Activated naive CD8-positive, alpha-beta T cell treated with anti-CD3 and anti-CD28 coated beads, Interleukin-2, amount 50 U/mL, for 24 hours (primary cell): ENCODE measurements around the gene FXYD7.

Source experiments
- ATAC-seq: fragments of 150-1000 bp; cut with Tn5 transposase; one replicate; pipeline ENCODE4 v1.10.0; 2021
- DNase-seq: peaks from one replicate; pipeline ENCODE4 v3.0.0; 2021
- H3K27ac Mint-ChIP-seq: one replicate; pipeline ENCODE4 v1.8.0; 2021; ENCODE audit warnings: mild to moderate bottlenecking, mixed read lengths
- H3K27me3 Mint-ChIP-seq: one replicate; pipeline ENCODE4 v1.8.0; 2021; ENCODE audit warnings: mixed read lengths
- H3K36me3 Mint-ChIP-seq: one replicate; pipeline ENCODE4 v1.8.0; 2021; ENCODE audit warnings: low read depth, mixed read lengths
- H3K4me1 Mint-ChIP-seq: one replicate; pipeline ENCODE4 v1.8.0; 2021; ENCODE audit warnings: mixed read lengths
- H3K4me3 Mint-ChIP-seq: one replicate; pipeline ENCODE4 v1.8.0; 2021; ENCODE audit warnings: mild to moderate bottlenecking, moderate library complexity, mixed read lengths
- H3K9me3 Mint-ChIP-seq: one replicate; pipeline ENCODE4 v1.8.0; 2021; ENCODE audit warnings: mixed read lengths

The FXYD7 gene

DNA sequence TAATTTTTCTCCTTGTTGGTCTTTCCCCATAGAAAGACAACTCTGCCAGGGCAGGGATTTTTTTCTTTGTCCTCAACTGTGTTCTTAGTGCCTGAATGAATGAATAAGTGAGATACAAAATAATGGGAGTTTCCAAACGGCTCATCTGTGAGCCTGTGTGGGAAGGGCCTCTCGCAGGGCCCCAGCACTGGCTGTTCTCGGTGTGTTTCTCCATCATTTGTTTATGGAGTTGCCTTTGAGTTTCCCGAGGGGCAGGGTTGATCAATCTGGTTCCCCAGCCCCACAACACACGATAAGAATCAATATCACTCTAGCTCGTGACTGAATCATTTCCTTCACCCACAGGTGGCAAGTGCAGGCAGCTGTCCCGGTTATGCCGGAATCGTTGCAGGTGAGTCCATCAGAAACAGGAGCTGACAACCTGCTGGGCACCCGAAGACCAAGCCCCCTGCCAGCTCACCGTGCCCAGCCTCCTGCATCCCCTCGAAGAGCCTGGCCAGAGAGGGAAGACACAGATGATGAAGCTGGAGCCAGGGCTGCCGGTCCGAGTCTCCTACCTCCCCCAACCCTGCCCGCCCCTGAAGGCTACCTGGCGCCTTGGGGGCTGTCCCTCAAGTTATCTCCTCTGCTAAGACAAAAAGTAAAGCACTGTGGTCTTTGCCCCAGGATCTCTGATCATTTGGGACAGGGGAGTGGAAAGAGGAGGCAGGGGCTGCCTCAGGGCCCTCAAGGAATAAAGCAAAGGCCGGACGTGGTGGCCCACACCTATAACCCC is 26.4 kb downstream of the FXYD7 start:
- Mint-ChIP-seq H3K9me3 (peaks cover 14% of the 10 kb centered on the region), H3K27ac (peak overlapping the region; percentile 85), H3K4me1 (peaks cover 41% of the 10 kb centered on the region), H3K36me3 (peaks cover 60% of the 10 kb centered on the region), H3K4me3 (no peak overlapping the region), H3K27me3 (no peaks in the 10 kb centered on the region)
- ATAC-seq (peak; percentile 59), DNase-seq (no peak)

DNA sequence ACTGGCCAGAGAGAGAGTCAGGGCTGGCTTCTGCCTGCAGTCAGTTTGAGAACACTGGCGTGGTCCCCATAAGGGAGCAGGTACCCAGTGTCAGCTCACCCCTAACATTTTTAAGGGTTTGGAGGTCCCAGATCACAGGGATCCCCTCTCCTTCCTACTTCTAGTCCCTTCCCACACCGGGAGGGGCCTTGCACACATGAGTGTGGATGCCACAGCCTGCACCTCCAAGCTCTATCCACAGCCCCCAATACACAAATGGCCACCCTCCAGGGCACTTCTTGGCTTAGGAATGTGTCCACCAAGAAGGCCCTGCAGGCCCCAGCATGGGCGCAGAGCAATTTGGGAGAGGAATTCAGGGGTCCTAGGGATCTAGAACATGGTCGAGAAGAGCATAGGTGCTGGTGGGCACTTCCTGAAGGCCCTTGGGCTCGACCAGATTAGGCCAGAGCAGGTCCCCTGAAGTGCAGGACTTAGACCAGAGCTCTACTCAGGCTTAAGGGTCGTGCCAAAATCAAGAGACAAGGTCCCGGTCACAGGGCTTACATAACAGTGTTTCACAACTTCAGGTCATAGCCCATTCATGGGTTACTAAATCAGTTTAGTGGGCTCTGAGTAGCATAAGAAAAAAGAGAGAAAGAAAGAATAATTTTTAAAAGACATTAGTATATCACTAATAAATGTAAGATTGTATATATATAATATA is 27.5 kb downstream of the FXYD7 start:
- no peak for DNase-seq
- no peak overlapping the region for H3K4me3 Mint-ChIP-seq
- ATAC-seq = no peak
- peaks cover 47% of the 10 kb centered on the region for H3K4me1 Mint-ChIP-seq
- H3K9me3 Mint-ChIP-seq = peaks cover 11% of the 10 kb centered on the region
- H3K36me3 Mint-ChIP-seq = peaks cover 55% of the 10 kb centered on the region
- H3K27me3 Mint-ChIP-seq = no peaks in the 10 kb centered on the region
- no peak overlapping the region for H3K27ac Mint-ChIP-seq

DNA sequence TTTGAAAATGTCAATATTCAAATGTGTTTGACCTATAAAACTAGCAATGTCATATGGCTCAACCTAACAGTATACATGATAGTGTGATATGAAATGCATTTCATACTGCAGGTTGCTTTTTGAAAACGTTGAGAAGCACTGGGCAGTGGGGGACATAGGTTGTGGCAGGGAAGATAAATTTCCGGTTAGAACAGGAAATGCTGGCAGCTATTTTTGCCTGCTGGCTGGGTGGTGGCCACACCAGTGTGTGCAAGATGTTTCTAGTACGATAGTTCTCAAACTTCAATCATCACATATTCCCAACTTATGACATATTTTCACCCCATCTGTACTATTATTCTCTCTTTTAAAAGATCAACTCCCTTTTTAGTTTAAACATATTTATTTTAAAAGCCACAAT is 28.7 kb downstream of the FXYD7 start:
- no peak for DNase-seq
- H3K4me3 Mint-ChIP-seq = no peak overlapping the region
- H3K9me3 Mint-ChIP-seq = peaks cover under 1% of the 10 kb centered on the region
- peaks cover 44% of the 10 kb centered on the region for H3K4me1 Mint-ChIP-seq
- H3K27ac Mint-ChIP-seq = peak overlapping the region; percentile 54
- H3K27me3 Mint-ChIP-seq = no peaks in the 10 kb centered on the region
- peaks cover 45% of the 10 kb centered on the region for H3K36me3 Mint-ChIP-seq
- no peak for ATAC-seq

GRCh38 chr19:35174226-35174625 is 31.2 kb downstream of the FXYD7 start:
- H3K27me3 Mint-ChIP-seq = no peaks in the 10 kb centered on the region
- peaks cover 25% of the 10 kb centered on the region for H3K36me3 Mint-ChIP-seq
- no peak overlapping the region for H3K27ac Mint-ChIP-seq

DNA sequence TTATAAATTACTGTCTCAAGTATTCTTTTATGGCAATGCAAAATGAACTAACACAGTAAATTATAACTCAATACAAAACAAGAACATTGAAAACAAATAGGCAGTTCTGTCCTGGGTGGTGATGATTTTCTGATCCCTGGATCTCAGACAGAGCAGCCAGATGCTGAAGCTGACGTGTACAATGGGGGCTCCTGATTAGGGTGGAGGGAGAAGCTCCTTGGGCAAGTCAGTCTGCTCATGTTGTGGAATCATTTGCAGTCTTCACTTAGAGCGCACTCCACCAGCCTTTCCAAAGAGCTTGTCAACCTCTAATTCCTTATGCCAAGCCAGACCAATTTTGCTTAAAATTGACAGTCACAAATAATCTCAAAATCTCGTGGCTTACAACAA is 33.1 kb downstream of the FXYD7 start:
- ATAC-seq (no peak), DNase-seq (no peak)
- H3K27me3 Mint-ChIP-seq = no peaks in the 10 kb centered on the region
- H3K36me3 Mint-ChIP-seq = peaks cover 13% of the 10 kb centered on the region
- no peak overlapping the region for H3K4me3 Mint-ChIP-seq
- peaks cover 45% of the 10 kb centered on the region for H3K4me1 Mint-ChIP-seq
- H3K27ac Mint-ChIP-seq = no peak overlapping the region
- peaks cover 12% of the 10 kb centered on the region for H3K9me3 Mint-ChIP-seq

More at GRCh38 chr19:35174226-35174625, 31.2 kb downstream of the FXYD7 start:
- no peak for ATAC-seq
- no peak for DNase-seq
- peaks cover 12% of the 10 kb centered on the region for H3K9me3 Mint-ChIP-seq
- H3K4me3 Mint-ChIP-seq = no peak overlapping the region
- peaks cover 37% of the 10 kb centered on the region for H3K4me1 Mint-ChIP-seq

DNA sequence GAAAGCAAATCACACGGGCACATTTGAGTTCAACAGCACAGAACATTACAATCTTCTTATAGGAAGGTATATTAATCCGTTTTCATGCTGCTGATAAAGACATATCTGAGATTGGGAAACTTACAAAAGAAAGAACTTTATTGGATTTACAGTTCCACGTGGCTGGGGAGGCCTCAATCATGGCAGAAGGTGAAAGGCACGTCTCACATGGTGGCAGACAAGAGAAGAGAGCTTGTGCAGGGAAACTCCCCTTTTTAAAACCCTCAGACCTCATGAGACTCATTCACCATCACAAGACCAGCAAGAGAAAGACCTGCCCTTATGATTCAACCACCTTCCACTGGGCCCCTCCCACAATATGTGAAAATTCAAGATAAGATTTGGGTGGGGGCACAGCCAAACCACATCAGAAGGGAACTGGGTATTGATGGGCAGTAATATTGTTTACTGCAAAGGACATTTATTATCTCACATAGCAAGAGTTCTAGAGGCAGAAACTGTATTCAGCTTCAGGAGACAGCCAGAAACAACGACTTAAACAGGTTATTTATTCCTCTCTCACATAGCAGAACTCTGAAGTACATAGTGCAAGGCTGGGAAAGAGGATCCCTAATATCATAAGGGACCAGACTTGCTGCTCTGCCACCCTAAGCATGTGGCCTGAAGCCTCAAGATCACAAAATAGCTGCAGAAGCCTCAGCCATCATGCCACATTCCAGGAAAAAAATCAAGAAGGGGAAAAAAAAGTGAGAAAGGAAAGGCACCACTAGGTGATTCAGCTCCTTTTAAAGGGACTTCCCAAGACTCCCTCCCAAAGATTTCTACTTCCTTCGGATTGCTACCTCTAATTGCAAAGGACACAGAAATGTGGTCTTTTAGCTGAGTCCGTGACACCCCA is 34.6 kb downstream of the FXYD7 start:
- peaks cover 45% of the 10 kb centered on the region for H3K4me1 Mint-ChIP-seq
- peaks cover 12% of the 10 kb centered on the region for H3K9me3 Mint-ChIP-seq
- peaks cover 9% of the 10 kb centered on the region for H3K36me3 Mint-ChIP-seq
- no peaks in the 10 kb centered on the region for H3K27me3 Mint-ChIP-seq
- ATAC-seq (no peak), DNase-seq (no peak)
- H3K27ac Mint-ChIP-seq = no peak overlapping the region
- no peak overlapping the region for H3K4me3 Mint-ChIP-seq

DNA sequence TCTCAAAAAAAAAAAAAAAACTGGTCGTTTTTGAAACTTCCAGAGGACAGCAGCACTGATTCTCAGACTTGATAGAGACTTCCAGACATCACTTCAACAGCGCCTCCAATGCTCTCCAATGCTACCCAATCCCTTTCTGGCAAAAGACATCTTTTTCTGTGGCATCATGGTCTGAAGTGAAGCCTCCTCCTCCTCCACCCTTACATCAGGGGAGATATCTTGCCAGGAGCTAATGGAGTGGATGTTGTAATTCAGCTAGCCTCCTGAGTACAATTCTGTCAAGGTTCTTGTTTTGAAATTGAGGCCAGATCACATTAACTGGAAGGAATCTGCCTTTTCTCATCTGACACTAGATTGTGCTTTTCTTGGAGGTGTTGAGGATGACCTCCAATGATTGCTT is 35.6 kb downstream of the FXYD7 start:
- no peak overlapping the region for H3K4me3 Mint-ChIP-seq
- DNase-seq (no peak), ATAC-seq (no peak)
- peaks cover 45% of the 10 kb centered on the region for H3K4me1 Mint-ChIP-seq
- H3K9me3 Mint-ChIP-seq = peaks cover 15% of the 10 kb centered on the region
- H3K27me3 Mint-ChIP-seq = no peaks in the 10 kb centered on the region
- peaks cover 11% of the 10 kb centered on the region for H3K36me3 Mint-ChIP-seq
- H3K27ac Mint-ChIP-seq = peak overlapping the region; percentile 6

DNA sequence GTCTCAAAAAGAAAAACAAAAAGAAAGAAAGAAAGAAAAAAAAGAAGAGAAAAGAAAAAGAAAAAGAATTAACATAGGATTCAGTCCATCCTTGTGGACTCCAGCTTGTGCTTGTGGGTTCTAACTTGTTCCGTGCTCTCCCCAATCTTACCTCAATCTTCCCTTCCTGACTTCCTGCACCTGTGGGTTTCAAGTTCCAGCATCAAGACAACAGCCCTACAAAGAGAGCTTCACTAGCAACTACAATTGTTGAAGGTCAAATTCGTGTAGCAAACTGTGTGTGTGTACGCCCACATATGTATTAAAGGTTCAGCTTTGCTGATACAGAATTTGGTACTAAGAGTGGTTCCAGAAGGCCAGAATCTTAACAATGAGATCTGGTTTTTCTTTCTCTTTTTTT is 36.8 kb downstream of the FXYD7 start:
- H3K4me3 Mint-ChIP-seq = no peak overlapping the region

DNA sequence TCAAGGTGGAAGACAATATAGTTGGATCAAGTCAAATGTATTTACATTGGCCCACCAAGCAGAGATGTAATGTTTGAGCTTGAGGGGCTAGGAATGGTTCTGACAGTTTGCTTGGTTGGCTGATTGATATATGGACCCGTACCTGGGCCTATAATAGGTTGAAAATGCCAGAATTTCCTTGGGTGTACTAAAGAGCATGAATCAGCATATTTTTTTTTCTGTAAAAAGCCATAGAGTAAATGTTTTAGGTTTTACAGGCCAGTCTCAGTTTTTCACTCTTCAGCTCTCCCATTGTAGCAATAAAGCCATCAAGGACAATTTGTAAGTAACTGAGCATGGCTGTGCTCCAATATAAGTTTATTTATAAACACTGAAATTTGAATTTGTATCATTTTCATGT is 38.3 kb downstream of the FXYD7 start:
- Mint-ChIP-seq H3K9me3 (peaks cover 15% of the 10 kb centered on the region), H3K27me3 (no peaks in the 10 kb centered on the region), H3K27ac (no peak overlapping the region), H3K4me3 (no peak overlapping the region), H3K36me3 (peaks cover 2% of the 10 kb centered on the region), H3K4me1 (peaks cover 31% of the 10 kb centered on the region)
- no peak for ATAC-seq
- DNase-seq = no peak

More for the DNA sequence above, 36.8 kb downstream of the FXYD7 start:
- Mint-ChIP-seq H3K4me1 (peaks cover 44% of the 10 kb centered on the region), H3K36me3 (peaks cover 9% of the 10 kb centered on the region), H3K27ac (no peak overlapping the region), H3K27me3 (no peaks in the 10 kb centered on the region), H3K9me3 (peaks cover 15% of the 10 kb centered on the region)
- peak; percentile 65 for ATAC-seq
- DNase-seq = no peak

- Mint-ChIP-seq H3K4me1 (peaks cover 14% of the 10 kb centered on the region), H3K9me3 (peaks cover 8% of the 10 kb centered on the region), H3K27ac (no peak overlapping the region), H3K27me3 (no peaks in the 10 kb centered on the region), H3K36me3 (peaks cover 2% of the 10 kb centered on the region), H3K4me3 (no peak overlapping the region)
- ATAC-seq (no peak), DNase-seq (no peak)
Observed at GRCh38 chr19:35184267-35184666, 41.2 kb downstream of the FXYD7 start.

DNA sequence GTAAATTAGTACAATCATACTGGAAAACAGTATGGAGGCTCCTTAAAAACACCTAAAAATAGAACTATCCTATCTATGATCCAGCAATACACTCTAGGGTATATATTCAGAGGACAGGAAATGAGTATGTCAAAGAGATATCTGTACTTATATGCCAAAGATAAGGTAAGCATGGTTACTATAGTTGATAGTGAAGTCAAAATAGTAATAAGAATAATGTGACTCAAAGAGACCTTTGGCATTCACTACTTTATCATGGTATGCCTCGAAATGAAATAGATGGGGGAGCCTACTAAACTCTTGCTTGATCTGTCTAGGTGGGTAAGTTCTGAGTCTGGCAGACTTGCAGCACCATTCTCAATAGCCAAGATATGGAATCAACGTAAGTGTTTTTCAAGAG is 41.8 kb downstream of the FXYD7 start:
- no peak overlapping the region for H3K27ac Mint-ChIP-seq
- peaks cover 2% of the 10 kb centered on the region for H3K36me3 Mint-ChIP-seq
- ATAC-seq = peak; percentile 36
- H3K27me3 Mint-ChIP-seq = no peaks in the 10 kb centered on the region
- DNase-seq = no peak
- H3K4me3 Mint-ChIP-seq = no peak overlapping the region
- peaks cover 8% of the 10 kb centered on the region for H3K9me3 Mint-ChIP-seq
- H3K4me1 Mint-ChIP-seq = peaks cover 7% of the 10 kb centered on the region

DNA sequence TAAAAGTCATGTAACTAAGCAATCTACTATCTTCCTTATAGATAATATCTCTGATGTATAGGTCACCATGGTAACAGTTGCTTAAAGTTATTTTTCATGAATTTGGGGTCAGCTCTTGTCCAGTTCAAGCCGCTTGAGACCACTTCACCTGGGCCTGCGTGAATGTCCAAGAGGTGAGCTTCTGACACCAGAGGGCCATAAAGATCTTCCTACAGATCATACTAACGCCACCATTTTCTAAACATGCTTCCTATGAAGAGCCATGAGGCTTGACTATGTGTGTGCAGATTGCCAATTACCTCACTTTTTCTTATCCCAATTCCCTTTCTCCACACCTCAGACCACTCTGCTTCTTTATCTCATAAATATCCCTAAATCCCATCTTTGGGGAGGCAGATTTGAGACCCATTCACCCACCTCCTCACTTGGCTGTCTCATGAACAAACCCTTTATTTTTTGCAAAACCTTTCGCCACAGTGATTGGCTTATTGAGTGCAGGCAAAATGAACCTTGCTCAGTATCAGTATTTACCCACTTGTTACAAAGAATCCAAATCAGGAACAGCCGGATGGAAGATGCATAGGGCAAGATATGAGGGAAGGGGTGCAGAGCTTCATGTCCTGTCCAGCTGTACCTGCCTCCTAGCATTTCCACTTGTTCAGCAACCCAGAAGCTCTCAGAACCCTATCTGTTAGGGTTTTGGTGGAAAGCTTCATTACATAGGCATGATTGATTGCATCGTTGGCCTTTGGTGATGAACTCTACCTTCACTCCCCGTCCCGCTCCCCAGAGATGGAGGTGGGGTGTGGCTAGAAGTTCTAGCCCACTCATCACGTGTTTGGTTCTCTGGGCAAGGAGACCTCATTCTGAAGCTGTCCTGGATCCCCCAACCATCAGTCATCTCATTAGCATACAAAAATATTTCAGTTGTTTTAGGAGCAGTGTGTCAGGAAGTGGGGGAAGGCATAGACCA is 51.2 kb downstream of the FXYD7 start:
- no peak for DNase-seq

DNA sequence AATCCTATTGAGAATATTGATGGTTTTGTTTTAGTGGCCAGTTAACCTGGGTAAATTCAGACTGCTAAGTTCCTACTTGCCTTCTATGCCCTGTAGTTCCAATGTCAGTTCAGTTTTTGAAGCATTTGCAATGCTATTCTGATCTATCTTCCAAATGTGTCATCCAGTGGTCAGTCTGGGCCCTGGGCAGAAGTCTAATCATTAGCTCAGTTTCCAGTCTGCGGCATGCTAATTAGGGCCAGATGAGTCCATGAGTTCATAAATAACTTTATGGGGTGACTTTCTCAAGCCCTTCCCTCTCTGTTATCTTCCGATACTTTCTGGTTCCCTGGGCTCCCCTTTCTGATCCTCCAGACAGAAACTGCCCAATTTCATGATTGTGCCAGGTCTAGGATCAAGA is 52.8 kb downstream of the FXYD7 start:
- peaks cover 7% of the 10 kb centered on the region for H3K9me3 Mint-ChIP-seq
- no peak overlapping the region for H3K4me3 Mint-ChIP-seq
- H3K36me3 Mint-ChIP-seq = peaks cover 2% of the 10 kb centered on the region
- no peaks in the 10 kb centered on the region for H3K27me3 Mint-ChIP-seq
- no peak overlapping the region for H3K27ac Mint-ChIP-seq
- peaks cover 9% of the 10 kb centered on the region for H3K4me1 Mint-ChIP-seq
- DNase-seq (no peak), ATAC-seq (no peak)

More for the DNA sequence above, 51.2 kb downstream of the FXYD7 start:
- Mint-ChIP-seq H3K9me3 (peaks cover 7% of the 10 kb centered on the region), H3K4me1 (peaks cover 7% of the 10 kb centered on the region), H3K36me3 (peaks cover 2% of the 10 kb centered on the region), H3K4me3 (no peak overlapping the region), H3K27ac (no peak overlapping the region), H3K27me3 (no peaks in the 10 kb centered on the region)
- ATAC-seq = no peak
